GM06990 (cell line): Measurements from ENCODE around the gene BARX2.

Source experiments
- DNase-seq: peaks from one replicate; pipeline ENCODE4 v3.0.0-alpha.2; 2011; ENCODE audit not compliant: insufficient read length; ENCODE audit errors: extremely low read depth
- H3K27me3 ChIP-seq: replicated peaks from 2 replicates; pipeline ENCODE4 v1.6.0; 2011; ENCODE audit warnings: low read length; ENCODE audit not compliant: control insufficient read depth, insufficient read depth
- H3K36me3 ChIP-seq: 2 replicates; pipeline ENCODE4 v1.5.1; 2011; ENCODE audit warnings: low read length; ENCODE audit not compliant: control insufficient read depth, insufficient read depth
- H3K4me3 ChIP-seq: replicated peaks from 2 replicates; pipeline ENCODE4 v1.5.1; 2011; ENCODE audit warnings: low read depth, mild to moderate bottlenecking, control low read depth, low read length
- TF ChIP-seq, protein P1 (sequence below): IDR thresholded peaks from 2 replicates; pipeline ENCODE4 v1.5.1; 2011; ENCODE audit warnings: low read length, control low read depth, mild to moderate bottlenecking, inconsistent platforms; ENCODE audit not compliant: insufficient read depth, poor library complexity, severe bottlenecking

The BARX2 gene

DNA sequence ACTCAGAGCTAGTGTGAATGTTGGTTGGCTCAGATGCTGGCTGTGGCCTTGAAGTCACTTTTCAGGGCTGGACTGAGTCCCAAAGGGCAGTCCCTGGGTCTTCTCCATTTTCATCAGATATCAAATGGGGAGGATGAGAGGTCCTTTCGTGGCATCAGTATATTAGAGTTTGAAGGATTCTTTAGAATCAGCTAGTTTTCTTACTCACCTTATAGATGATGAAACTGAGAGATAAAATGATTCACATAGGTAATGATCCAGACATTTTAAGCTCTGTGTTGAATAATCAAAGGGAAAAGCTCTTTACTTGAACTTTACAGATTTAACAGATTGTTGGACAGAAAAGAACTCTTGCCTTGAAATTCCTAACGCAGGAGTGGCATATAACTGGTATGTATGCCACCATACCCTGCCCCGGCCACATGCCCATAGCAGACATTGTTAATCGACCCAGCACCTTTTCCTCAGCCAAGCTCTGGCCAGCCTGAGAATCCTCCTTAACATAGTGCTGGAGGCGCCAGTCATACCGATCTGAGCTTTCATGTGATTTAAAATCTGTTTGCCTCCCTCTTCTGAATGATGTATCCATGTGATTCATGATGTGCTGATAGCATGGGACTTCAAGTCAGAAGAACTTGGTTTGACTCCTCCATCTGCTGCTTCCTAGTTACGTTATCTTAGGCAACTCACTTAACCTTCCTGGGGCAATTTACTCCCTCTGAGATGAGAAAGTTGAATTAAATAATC is 60.0 kb downstream of the BARX2 start:
- Histone ChIP-seq H3K4me3 (no peak overlapping the region), H3K27me3 (no peaks in the 10 kb centered on the region), H3K36me3 (no peaks in the 10 kb centered on the region)
- no peak for DNase-seq
- TF ChIP-seq, protein P1, sequence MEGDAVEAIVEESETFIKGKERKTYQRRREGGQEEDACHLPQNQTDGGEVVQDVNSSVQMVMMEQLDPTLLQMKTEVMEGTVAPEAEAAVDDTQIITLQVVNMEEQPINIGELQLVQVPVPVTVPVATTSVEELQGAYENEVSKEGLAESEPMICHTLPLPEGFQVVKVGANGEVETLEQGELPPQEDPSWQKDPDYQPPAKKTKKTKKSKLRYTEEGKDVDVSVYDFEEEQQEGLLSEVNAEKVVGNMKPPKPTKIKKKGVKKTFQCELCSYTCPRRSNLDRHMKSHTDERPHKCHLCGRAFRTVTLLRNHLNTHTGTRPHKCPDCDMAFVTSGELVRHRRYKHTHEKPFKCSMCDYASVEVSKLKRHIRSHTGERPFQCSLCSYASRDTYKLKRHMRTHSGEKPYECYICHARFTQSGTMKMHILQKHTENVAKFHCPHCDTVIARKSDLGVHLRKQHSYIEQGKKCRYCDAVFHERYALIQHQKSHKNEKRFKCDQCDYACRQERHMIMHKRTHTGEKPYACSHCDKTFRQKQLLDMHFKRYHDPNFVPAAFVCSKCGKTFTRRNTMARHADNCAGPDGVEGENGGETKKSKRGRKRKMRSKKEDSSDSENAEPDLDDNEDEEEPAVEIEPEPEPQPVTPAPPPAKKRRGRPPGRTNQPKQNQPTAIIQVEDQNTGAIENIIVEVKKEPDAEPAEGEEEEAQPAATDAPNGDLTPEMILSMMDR, result no peak

DNA sequence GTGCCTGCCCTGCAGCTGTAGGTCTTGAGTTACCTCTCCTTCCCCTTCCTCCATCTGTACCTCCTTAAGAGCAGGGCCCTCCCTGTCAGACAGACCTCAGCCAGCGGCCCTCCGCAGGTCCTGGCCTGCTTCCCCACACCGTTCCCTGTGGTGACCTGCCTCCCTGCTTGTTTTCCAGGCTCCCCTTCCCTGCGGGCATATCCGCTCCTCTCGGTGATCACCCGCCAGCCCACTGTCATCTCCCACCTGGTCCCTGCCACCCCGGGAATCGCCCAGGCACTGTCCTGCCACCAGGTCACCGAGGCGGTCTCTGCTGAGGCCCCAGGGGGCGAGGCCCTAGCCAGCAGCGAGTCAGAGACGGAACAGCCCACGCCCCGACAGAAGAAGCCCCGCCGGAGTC is 60.9 kb downstream of the BARX2 start:
- Histone ChIP-seq H3K4me3 (no peak overlapping the region), H3K27me3 (no peaks in the 10 kb centered on the region), H3K36me3 (no peaks in the 10 kb centered on the region)
- DNase-seq, result no peak
- TF ChIP-seq, protein P1, result no peak

DNA sequence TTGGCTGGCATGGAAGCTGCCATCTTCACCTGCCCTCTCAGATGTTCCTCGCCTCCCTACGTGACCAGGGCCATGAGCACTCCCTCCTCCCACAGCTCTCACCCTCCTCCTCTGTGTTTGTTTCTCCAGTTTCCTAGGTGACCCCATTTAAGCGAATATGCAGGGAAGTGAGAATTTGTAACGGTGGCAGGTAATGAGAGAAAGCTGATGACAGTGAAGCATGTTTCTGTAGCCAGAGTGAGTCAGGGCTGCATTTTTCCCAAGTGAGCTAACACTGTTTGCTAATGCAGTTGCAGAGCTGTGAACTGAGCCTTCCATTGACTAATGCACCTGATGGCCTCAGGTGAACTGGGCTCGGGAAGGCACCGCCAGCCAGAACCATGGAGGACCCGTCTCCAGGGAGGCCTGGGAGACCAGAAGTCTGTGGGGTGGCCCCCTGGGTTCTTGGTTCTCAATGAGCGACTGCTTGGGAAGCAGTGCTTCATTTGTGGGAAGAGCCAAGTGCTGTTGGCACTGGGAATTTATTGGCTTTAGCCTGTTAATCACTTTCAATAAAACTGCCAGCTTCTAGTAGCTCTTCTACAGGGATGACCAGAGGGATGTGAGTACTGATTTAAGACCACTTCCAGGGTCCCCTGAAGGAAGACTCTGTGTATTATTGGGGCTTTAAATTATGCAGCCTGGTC is 64.5 kb downstream of the BARX2 start:
- Histone ChIP-seq H3K27me3 (no peaks in the 10 kb centered on the region), H3K36me3 (no peaks in the 10 kb centered on the region), H3K4me3 (no peak overlapping the region)
- TF ChIP-seq, protein P1, result no peak
- DNase-seq, result no peak

DNA sequence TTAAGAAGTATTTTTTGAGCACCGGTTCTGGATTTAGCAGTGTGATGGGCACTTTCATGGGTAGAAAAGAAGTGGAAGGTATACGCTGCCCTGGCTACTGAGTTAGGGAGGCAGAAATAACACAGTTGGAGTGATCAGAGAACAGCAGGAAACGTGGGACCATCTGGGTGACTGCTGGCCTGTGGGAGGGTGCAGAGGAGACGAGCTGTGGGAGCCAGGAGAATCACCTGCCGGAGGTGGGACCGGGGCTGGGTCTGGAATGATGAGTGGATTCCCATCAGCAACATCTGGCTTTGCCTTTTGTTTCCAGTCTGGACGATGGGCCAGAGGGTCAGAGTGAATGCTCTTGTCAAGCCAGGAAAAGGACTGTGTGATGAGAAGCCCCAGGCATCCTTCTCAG is 66.5 kb downstream of the BARX2 start:
- no peaks in the 10 kb centered on the region for H3K27me3 ChIP-seq
- no peak for DNase-seq
- H3K36me3 ChIP-seq, result no peaks in the 10 kb centered on the region
- no peak overlapping the region for H3K4me3 ChIP-seq
- TF ChIP-seq, protein P1, result no peak

DNA sequence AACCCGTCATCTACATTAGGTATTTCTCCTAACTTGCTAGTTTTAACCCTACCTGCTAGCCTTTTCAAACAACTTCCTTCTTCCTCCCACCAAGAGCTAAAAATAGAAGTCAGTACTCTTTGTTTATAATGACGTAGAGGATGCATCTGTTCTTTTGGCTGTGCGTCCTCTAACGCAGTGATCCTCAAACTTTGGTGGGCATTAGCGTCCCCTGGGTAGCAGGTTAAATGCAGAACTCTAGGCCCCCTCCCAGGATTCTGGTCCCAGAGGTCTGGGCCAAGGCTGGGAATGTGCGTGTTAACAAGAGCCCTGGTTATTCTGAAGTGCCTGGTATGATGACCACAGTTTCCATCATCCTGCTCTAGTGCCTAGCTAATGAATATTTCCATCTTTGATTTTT is 67.6 kb downstream of the BARX2 start:
- TF ChIP-seq, protein P1, result no peak
- no peak overlapping the region for H3K4me3 ChIP-seq
- no peak for DNase-seq
- no peaks in the 10 kb centered on the region for H3K36me3 ChIP-seq
- H3K27me3 ChIP-seq, result no peaks in the 10 kb centered on the region

DNA sequence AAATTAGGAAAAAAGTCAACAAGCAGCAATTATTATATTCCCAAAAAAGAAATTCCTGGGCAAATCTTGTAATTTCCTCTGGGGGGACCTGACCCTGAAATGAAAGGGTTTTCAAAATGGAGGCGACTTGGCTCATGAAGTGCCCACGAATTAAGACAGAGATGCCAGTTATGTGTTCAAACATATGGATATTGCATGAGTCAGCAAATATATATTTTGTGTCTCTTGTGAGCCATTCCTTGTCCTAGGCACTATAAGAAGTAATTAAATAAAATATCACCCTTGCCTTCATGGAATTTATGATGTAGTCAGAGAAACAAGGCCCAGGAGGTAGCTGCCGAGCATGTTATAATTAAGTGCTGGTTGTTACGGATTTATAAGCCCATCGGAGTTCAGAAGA is 68.6 kb downstream of the BARX2 start:
- Histone ChIP-seq H3K27me3 (no peaks in the 10 kb centered on the region), H3K36me3 (no peaks in the 10 kb centered on the region), H3K4me3 (no peak overlapping the region)
- DNase-seq, result no peak
- TF ChIP-seq, protein P1, result no peak
